Measurements from ENCODE around the gene NOTO.

Gene NOTO

DNA sequence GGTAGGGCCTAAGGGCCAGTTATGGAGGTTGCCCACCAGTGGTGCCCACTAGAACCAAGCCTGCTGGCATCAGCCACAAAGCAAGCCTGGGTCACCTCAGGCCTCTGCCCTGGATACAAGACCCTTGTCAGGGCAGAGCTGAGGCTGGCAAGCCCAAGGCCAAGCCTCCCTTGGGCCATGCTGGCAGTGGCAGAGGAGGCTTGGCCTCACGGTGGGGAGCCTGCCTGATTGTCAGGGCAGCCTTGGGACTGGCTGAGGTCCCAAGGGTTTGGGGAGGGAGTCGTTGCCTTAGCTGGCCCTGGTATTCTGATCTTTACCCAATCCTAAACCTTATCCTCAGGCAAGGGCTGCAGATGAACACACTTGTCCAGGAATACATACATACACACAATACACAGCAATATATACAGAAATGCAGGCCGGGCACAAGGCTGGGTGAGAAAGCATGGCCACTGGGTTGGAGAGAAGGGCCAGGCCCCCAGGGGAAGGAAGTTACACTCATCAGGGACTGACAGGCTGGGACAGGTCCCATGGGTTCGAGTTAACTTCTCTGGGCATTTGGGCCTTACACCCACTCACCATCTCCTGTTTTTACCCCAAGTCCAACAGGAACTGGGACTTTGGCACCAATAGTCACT lies 52.8 kb downstream of the NOTO start:
- TF ChIP-seq, protein P1, sequence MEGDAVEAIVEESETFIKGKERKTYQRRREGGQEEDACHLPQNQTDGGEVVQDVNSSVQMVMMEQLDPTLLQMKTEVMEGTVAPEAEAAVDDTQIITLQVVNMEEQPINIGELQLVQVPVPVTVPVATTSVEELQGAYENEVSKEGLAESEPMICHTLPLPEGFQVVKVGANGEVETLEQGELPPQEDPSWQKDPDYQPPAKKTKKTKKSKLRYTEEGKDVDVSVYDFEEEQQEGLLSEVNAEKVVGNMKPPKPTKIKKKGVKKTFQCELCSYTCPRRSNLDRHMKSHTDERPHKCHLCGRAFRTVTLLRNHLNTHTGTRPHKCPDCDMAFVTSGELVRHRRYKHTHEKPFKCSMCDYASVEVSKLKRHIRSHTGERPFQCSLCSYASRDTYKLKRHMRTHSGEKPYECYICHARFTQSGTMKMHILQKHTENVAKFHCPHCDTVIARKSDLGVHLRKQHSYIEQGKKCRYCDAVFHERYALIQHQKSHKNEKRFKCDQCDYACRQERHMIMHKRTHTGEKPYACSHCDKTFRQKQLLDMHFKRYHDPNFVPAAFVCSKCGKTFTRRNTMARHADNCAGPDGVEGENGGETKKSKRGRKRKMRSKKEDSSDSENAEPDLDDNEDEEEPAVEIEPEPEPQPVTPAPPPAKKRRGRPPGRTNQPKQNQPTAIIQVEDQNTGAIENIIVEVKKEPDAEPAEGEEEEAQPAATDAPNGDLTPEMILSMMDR (IDR thresholded peaks at IDR 0.05) = no peak

DNA sequence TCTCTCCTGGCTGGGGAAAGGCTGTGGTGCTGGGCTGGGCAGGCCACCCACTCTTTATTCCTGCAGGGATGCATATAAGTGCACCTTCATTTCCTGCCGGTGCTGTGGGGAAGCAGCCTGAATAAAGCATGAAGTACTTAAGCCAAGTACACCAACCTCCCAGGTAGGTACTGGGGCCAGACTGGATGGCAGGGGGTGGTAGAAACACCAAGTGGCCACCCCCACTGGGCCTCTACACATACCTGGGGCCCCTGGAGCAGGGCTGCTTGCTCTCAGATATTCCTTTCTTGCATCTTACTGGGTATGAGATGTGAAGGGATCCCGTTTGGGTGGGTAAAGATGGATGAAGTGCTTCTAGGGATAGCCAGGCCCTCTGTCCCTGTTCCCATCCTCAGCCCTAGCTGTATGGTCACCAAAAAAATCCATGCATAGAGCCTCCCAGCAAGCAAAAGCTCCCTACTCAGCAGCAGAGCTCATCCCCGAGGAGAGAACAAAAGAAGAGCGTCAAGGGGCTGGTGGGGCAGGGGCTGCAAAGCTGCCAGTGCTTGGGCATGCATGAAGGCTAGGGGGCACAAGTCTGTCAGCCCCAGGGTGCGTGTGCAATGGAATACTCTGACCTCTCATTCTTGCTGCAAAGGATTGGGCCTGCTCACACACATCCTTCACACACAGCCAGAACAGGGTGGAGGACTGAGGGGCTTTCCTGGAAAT lies 53.7 kb downstream of the NOTO start:
- TF ChIP-seq, protein P1 (IDR thresholded peaks at IDR 0.05) = no peak

DNA sequence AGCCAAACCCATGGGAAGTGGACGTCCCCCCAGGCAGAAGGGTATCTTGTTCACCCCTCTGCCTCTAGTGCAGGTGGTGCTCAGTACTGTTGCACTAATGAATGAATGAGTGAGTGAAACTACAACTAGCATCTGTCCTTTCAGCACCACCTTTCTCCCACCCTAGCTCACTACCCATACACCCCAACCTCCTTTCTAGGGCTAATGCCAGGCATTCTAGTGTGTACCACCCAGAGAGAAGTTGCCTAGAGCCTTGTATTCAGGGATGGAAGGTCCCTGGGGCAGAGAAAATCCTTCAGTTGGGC lies 54.2 kb downstream of the NOTO start:
- TF ChIP-seq, protein P1 (IDR thresholded peaks at IDR 0.05) = no peak

DNA sequence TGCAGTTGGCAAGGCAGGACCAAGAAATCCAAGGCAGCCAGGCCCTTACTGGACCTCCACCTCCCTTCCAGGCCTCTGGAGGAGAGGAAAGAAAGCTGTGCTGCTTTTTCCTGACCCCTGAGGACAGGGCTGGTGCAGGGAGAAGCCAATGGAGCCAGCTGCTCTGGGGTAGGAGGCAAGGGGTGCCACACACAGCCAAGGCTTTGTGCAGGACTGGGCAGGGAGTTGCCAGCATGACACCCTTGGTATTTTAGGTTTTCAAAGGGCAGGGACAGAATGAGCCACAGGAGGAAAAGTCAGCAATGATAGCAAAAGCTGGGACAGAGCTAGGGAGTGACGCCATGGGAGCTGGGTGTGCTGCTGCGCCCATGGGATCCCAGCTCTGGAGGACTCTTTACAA lies 54.6 kb downstream of the NOTO start:
- TF ChIP-seq, protein P1 (IDR thresholded peaks at IDR 0.05) = no peak

GRCh38 chr2:73257425-73258125 lies 55.2 kb downstream of the NOTO start:
- TF ChIP-seq, protein P1 (IDR thresholded peaks at IDR 0.05) = no peak

DNA sequence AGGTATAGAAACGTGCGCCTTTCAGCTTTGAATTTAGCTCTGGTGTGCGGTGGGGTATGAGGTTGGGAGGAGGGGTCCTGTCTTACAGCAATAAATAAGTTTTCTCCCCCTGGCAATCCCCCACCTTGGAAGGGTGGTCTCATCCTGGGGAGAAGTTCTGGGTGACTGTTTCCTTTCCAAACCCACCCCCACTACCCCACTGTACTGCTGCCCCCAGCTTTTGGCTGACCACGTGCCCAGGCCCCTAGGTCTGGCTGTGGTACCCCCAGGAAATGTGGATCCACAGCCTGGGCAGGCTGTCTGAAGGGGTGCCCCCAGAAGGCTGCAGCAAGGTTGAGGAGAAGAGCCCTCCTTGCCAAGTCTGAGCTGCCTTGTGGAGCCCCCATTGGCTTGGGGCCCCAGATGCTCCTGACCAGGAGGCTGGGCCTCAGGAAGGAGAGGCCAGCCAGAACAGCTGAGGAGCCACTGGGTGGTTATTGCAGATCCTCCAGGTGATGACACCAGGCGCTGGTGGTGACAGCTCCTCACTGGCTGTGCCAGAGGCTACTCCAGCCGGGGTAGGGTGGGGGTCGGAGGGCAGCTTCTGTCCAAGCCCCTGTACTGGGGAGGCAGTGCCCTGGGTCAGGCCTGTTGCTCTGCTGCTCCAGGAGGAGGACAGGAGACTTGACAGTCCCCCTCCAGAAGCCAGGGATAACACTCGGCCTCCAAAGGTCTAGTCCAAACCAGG lies 56.0 kb downstream of the NOTO start:
- TF ChIP-seq, protein P1 (IDR thresholded peaks at IDR 0.05) = no peak

DNA sequence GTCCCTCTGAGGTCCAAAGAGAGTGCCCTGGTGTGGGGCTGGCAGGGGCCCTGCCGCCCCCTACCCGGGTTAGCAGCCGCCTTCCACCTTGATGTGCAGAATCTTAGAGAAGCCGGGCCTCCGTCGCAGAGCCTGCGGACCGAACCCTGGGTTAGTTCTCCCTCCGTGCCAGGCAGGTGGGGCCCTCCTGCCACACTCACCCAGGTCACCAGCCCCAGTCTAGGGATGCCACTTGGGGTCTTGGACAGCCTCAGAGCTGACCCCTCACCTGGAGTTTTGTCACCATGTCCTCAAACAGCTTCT lies 56.5 kb downstream of the NOTO start:
- TF ChIP-seq, protein P1 (IDR thresholded peaks at IDR 0.05) = no peak

Measured in LNCAP (cell line).